Mammary epithelial cell (primary cell): ENCODE data around the gene INPP5F.

Experiments used
- EZH2 ChIP-seq: IDR thresholded peaks from 2 replicates; pipeline ENCODE4 v1.6.1; 2012; ENCODE audit warnings: low read length, inconsistent platforms, borderline replicate concordance
- TF ChIP-seq, protein P1 (sequence below), 2 donors: IDR thresholded peaks in 1 of 2; conservative IDR thresholded peaks in 1 of 2; 2 replicates each; pipeline ENCODE4 v1.5.1; 2011 to 2012; ENCODE audit warnings: inconsistent platforms in 2 of 2, low read length in 2 of 2, mild to moderate bottlenecking in 2 of 2, control low read depth in 1 of 2, low read depth in 1 of 2; ENCODE audit not compliant: insufficient read depth in 1 of 2; ENCODE audit errors: extremely low read depth in 1 of 2

DNA sequence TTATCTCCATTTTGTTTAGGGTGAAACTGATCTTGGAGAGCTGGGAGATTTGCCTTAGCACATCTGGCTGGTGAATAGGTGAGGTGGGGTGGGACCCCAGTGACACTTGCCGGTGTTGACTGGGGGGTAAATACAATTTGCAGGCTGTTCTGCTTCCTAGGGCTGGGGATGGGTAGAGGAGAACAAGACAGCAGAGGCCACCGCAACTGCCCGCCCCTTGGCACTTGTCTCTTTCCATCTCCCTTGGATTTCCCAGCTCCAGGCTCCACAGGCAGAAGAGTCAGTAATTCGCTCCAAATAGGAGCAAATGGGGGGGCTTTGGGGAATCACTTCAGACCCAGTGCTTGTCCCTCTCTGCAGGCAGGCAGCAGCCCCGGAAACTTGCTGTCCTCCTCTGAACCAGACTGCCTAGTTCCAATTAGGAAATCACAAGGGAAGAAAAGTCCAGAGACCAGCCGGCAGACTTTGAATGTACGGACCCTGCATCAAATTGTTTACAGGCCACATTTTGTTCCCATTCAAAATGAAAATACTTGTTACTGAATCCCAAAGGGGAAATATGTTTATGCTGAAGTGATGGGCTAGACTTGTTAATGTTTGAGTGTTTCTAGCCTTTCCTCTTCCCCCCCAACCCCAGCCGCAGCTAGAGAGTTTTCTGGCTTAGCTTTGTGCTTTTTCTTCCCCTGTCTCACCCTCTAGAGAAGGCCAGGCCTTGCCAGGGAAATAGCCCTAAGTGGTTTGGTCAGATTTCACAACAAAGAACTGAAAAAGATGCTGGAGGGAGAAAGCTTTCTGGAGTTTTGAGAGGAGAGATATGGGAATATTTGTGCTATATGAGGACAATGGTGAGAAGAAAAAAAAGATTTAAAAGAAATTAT, 10.0 kb upstream of the INPP5F start:
- TF ChIP-seq, protein P1, sequence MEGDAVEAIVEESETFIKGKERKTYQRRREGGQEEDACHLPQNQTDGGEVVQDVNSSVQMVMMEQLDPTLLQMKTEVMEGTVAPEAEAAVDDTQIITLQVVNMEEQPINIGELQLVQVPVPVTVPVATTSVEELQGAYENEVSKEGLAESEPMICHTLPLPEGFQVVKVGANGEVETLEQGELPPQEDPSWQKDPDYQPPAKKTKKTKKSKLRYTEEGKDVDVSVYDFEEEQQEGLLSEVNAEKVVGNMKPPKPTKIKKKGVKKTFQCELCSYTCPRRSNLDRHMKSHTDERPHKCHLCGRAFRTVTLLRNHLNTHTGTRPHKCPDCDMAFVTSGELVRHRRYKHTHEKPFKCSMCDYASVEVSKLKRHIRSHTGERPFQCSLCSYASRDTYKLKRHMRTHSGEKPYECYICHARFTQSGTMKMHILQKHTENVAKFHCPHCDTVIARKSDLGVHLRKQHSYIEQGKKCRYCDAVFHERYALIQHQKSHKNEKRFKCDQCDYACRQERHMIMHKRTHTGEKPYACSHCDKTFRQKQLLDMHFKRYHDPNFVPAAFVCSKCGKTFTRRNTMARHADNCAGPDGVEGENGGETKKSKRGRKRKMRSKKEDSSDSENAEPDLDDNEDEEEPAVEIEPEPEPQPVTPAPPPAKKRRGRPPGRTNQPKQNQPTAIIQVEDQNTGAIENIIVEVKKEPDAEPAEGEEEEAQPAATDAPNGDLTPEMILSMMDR (conservative IDR thresholded peaks at IDR 0.05 in 1 of 2, IDR thresholded peaks at IDR 0.05 in 1 of 2; ENCODE audit: extremely low read depth in 1 of 2, insufficient read depth in 1 of 2, low read depth in 1 of 2, low read length in 2 of 2), result no peak
- TF ChIP-seq EZH2, result no peak
